ENCODE data around the gene POU3F3. TPM values are rescaled to one million over a fixed set of nuclear protein-coding genes. Genes with fewer than 3 reads are reported as not detected.

The POU3F3 gene
- total RNA-seq, 2 donors from 2014 or later = 0.08 TPM; not detected in 1

DNA sequence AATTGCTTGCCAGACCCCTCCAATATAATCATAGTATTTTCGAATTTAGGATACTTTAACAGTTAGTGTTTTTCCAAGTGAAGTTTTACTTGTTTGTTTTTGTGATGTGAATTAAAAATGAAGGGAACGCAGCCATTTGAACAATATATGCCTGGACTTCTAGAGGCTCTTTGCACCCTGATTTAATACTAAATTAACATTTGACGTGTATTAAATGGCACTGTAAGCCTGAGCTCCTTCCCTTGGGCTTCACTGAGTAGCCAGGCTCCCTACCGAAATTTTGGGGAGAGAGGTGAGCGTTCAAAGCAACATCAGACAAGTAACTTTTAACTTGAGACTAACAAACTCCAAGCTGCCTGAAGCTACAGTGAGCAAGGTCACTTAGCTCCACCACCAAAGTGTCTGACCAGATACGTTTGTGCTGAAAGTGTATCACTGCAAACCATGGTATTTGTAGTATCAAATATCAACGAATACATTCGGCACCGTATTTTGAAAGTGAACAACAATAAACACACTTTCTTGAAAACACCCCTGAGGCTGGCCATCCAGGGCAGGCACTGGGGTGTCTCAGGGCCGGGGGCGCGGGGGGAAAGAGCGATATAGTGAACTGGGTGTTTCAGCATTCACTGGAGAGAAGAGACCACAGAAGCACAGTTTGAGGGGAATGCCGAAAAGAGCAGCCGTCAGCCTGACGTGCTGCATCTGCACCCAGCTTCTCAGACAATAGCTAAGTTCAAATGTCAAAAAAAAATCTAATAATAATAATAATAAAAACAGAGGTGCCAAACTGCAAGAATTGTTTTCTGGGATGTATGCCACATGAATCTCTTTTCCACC, 7.7 kb upstream of the POU3F3 start:
- no peak for ATAC-seq
- intact Hi-C loops (cut with DNase I) = loop anchor here in 1 of 2 donors (5.0 kb wide), 1 partner anchor 1684 kb away; no protein-coding TSS in a partner anchor
- no peak for DNase-seq

DNA sequence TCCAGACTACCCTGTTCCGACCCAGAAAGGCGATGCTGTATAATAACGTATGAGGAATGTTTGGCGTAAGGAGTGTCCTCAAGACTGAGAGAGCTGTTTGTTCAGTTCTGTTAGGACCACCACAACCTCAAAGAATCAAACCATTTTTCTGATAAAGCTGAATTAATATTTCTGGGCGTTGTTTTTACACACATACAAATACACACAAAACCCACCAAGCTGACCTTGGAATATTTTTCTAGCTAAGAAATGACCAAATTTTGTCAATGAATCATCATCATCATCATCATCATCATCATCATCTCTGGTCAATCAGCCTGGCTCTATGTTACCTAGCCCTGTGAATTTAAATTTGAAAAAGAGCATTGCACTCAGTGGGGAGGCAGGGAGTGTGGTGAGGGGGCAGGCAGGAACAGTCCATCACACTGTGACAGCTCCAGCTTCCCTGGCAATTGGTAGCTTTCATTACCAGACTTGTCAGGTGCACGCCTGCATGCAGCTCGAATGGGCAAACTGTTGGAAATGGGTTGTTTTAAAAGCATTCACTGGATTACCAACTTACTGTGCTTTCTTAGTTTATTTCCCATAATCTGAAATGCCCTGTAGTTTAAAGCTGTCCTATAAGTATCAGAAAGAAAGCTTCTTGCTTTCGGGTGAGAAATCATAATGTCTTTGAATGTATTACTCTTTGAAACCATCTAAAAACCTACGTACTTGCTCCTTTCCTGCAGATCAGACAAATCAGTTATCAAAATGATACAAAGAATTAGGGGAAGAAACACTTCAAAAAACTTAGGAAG, 6.9 kb upstream of the POU3F3 start:
- ATAC-seq (no peak), DNase-seq (no peak)
- intact Hi-C loops (cut with DNase I) = loop anchor here in 1 of 2 donors (5.0 kb wide), 1 partner anchor 1685 kb away; no protein-coding TSS in a partner anchor

DNA sequence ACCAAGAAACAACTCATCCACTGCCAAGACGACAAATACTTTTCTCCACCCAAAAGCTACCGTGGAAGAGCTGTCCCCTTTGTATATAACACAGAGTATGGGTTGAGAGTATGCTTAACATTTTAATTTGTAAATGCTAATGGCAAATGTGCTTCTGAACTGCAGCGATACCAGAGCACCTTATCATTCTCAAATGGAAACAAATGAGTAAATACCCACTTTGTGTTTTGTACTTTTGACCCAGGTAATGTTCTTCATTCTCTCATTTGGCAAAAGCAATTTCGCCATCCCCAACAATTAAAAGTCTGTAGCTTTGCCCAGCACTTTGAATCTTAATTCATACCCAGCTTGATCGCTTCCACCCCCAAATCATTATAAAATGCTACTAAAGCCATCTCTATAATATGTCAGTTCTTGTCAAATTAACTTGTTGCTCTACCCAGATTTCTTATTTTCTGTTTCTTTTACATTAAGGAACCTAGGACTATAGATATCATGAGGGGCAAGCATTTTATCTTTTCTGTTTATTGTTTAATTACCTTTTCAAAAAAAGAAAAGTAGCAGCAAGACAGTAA, 6.2 kb upstream of the POU3F3 start:
- DNase-seq = no peak
- no peak for ATAC-seq
- intact Hi-C loops (cut with DNase I) = loop anchor here in 1 of 2 donors (5.0 kb wide), 1 partner anchor 1685 kb away; no protein-coding TSS in a partner anchor

DNA sequence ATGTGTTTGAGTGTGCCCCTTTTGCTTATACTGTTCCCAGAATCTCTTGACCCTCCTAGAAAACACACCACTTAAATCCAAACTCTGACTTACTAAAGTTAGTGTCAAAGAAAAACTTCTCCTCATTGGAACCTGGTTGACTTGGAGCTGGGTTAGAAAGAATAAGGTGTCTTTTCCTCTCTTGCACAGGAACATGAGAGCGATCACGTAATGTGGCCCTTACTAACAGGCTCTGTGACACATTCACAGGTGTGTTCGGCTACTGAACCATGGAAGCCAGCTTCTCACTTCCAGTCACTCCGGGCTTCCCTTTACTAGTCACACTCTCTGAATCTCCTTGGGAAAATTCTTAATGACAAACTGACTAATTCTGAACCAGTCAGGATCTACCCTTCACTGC, 5.4 kb upstream of the POU3F3 start:
- ATAC-seq (no peak), DNase-seq (no peak)
- intact Hi-C loops (cut with DNase I) = loop anchor here in 1 of 2 donors (5.0 kb wide), 1 partner anchor 1686 kb away; no protein-coding TSS in a partner anchor

DNA sequence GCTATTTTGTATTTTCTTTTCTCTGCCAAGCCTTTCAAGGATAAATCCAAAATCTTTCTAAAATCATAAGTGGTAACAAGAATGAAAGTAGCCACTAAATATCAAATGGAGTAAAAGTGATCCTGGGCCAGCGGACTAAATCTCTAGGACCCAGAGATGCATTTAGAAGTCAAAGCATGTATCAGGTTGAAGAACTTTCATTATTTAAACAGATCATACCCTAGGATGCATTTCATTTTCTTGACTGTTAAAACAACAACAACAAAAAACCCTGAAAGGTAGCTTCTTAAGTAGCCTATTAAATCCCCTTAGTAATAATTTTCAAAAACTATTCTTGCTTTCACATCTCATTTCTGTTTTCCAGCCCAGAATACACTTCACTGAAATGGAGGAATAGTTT, 4.8 kb upstream of the POU3F3 start:
- no peak for ATAC-seq
- intact Hi-C loops (cut with DNase I) = loop anchor here in 1 of 2 donors (5.0 kb wide), 1 partner anchor 1687 kb away; no protein-coding TSS in a partner anchor

DNA sequence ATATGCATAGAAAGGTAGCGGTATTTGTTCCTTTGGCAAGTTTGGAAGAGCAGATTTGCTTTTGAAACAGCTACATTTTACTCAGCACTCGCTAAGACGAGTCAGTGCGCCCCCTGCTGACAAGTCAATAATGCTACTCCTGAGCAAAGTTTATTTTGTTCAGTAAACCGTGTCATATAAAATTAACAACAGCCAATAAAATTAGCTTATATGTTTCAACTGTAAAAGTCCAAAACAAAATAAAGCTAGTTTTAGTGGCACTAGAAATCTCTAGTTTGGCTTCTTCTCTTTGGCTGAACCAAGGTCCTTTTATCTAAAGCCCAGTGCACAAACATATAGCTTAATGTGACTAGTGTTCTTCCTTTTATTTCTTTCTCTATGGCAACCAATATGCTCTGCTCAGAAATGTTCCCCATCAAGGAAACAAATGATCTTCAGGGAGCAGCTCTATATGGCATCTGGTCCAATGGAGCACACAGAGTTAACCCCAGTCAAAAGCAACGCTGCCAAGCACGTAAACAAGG, 4.2 kb upstream of the POU3F3 start:
- intact Hi-C loops (cut with DNase I) = loop anchor here in 1 of 2 donors (5.0 kb wide), 1 partner anchor 1687 kb away; no protein-coding TSS in a partner anchor
- DNase-seq (peak; percentile 65), ATAC-seq (peak in 1 of 2 donors; percentile 30)

More for the DNA sequence above, 4.8 kb upstream of the POU3F3 start:
- DNase-seq = no peak

DNA sequence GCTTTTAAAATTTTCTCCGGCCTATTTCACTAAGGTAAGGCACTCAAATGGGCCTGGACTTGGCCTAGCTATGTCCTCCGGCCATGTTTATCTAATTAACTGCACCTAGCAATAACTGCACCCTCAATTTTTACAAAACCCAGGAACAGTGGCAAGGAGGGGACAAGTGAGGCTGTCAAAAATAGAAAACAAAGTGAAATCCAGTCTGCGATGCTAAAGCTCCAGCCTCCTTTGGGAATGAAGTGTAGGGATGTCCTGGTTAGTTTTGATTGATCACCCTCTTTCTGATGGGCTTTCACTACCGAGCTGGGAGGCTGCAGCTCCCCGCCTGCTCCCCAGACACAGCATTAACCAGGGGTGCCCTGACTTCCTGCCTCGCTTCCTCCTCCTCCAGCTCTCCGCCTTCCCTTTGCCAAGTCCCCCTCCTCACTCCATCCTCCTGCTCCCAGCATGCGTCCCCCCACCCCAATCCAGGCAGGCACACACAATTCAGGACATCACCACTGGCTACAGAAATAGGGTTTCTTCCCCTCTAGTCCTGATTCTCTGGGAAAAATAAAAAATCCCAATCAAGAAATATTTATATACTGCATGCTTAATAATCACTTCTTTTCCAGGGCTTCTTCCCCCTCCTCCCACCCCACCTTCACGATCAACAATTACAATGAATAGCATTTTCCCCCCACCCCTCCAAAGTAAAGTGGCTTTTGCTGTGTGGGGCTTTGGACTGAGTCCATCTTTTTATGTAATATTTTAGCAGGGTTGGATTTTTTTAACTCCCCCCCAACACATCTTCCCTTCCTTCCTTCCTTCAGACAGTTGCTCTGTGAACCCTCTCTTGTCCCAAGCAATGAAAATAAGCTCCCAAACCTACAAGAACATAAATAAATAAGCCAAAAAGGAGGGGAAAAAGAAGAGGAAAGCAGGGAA, 3.3 kb upstream of the POU3F3 start:
- ATAC-seq = no peak
- intact Hi-C loops (cut with DNase I) = no loop called here
- DNase-seq = no peak

DNA sequence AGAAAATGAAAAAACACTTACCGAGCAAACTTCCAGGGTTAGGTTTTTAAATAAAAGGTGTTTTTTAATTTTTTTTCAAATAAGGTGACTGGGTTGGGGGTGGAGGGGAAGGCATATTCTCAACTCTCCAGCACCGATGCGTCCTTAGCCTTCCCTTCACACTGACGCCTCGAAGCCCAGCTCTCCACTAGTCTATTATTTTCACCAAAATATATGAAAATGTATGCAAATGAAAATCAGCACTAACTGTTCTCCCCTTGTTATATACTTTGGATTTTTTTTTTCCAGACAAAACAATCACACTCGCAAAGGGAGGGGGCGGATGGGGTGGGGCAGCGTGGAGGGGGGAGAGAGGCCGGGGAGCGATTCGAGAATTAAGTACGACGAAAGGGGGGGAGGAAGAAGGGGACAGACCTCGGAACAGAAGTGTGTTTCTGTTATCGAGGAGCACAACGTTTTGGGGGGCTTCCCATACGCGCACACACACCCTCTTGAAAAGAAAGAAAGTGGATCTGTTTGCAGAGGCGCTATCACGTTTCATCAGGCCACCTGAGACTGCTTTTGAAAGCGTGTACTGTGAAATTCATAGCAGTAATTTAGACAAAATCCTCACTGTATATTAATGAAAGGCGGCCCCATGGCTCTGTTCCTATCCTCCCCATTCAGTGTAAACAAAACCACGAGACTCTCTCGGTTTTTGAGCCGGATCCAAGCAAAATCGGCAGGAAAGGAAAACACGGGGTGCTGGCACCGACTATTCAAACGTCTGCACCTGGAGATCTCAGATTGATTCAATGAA, 2.4 kb upstream of the POU3F3 start:
- intact Hi-C loops (cut with DNase I) = no loop called here
- ATAC-seq (no peak), DNase-seq (no peak)

DNA sequence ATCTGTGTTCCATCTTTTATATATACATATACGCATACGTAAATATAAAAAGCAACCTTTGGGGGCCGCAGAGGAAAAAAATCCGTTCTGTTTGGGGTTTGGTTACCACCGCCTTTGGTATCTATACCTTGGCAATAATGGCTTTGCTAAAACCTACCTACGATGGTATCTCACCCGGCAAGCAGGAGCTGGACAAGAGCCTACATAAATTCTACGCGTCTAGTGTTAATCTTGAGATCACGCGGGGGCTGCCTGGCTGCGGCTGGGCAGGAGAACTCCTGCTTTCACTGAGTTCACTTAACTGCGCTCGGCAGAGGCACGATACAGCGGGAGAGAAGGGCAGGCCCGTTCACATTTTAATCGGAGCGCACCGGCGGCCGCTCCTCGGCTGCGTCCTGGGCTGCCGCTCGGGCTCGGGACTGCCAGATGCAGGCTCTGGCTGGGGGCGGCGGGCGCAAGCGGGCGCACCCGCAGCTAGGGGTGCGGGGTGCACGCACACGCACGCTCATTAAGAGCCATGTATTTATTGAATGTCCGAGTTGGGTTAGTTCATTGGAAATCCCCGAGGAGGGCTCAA, 1.7 kb upstream of the POU3F3 start:
- DNase-seq (no peak), ATAC-seq (peak; percentile 41 to 58)
- intact Hi-C loops (cut with DNase I) = no loop called here

DNA sequence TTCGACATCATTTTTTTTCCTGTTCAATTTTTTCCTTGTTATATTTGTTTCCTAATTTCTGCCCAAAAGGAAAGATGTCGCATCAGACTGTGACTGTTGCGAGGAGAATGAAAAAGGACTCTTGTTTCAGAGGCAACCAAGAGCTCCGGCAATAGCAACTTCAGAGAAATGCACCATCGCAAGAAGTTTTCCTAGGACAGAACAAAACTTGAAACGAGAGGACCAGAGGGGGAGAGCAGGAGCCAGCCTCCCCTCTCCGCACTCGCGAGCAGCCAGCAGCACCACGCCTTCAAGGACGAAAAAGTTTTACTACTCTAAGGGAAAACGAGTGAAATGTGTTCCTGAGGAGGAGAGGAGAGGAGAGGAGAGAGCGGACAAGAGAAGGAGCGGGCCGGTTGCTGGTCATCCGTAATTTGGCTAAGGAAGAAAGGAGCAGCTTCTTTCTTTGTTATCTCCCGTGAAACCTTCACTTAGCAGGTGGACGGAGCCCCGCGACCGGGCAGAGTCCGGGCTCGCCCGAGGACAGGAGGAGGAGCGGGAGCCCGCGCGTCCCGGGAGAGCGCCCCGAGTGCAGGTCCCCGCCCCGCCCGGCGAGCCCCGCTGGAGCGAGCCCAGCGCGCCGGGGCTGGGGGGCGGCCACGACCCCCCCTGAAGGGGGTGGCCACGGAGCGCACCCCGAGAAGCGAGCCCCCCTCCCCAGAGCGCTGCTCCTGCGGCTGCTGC, 744 bp downstream of the POU3F3 start:
- intact Hi-C loops (cut with DNase I) = no loop called here
- ATAC-seq (no peak), DNase-seq (no peak)

DNA sequence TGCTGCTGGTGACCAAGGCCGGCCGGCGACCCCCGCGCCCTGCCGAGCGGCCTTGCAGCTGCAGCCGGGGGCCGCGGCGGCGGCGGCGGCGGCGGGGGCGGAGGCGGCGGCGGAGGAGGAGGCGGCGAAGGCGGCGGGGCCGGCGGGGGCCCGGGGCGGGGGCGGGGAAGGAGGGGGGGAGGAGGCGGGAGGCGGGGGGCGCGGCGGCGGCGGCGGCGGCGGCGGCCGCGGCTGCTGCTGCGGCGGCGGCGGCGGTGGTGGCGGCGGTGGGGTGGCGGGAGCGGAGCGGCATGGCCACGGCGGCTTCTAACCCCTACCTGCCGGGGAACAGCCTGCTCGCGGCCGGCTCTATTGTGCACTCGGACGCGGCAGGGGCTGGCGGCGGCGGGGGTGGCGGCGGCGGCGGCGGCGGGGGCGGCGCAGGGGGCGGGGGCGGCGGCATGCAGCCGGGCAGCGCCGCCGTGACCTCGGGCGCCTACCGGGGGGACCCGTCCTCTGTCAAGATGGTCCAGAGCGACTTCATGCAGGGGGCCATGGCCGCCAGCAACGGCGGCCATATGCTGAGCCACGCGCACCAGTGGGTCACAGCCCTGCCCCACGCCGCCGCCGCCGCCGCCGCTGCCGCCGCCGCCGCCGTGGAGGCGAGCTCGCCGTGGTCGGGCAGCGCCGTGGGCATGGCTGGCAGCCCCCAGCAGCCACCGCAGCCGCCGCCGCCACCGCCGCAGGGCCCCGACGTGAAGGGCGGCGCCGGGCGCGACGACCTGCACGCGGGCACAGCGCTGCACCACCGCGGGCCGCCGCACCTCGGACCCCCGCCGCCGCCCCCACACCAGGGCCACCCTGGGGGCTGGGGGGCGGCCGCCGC, 1.5 kb downstream of the POU3F3 start:
- DNase-seq (no peak), ATAC-seq (no peak)
- intact Hi-C loops (cut with DNase I) = no loop called here

DNA sequence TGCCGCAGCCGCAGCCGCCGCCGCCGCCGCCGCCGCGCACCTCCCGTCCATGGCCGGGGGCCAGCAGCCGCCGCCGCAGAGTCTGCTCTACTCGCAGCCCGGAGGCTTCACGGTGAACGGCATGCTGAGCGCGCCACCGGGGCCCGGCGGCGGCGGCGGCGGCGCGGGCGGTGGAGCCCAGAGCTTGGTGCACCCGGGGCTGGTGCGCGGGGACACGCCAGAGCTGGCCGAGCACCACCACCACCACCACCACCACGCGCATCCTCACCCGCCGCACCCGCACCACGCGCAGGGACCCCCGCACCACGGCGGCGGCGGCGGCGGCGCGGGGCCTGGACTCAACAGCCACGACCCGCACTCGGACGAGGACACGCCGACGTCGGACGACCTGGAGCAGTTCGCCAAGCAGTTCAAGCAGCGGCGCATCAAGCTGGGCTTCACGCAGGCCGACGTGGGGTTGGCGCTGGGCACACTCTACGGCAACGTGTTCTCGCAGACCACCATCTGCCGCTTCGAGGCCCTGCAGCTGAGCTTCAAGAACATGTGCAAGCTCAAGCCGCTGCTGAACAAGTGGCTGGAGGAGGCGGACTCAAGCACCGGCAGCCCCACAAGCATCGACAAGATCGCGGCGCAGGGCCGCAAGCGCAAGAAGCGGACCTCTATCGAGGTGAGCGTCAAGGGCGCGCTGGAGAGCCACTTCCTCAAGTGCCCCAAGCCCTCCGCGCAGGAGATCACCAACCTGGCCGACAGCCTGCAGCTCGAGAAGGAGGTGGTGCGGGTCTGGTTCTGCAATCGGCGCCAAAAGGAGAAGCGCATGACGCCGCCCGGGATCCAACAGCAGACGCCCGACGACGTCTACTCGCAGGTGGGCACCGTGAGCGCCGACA, 2.4 kb downstream of the POU3F3 start:
- ATAC-seq = no peak
- no peak for DNase-seq
- intact Hi-C loops (cut with DNase I) = no loop called here

DNA sequence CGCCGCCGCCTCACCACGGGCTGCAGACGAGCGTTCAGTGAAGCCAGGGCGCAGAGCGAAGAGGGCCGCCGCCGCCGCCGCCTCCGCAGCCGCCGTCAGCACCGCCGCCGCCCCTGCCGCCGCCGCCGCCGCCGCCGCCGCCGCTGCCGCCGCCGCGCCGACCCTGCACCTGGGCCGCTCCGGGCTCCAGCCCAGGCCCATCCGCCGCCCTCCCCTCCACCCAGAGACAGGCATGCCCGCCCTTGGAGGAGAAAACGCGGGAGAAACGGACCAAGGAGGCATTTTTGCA, 3.0 kb downstream of the POU3F3 start:
- ATAC-seq (no peak), DNase-seq (no peak)
- intact Hi-C loops (cut with DNase I) = no loop called here

DNA sequence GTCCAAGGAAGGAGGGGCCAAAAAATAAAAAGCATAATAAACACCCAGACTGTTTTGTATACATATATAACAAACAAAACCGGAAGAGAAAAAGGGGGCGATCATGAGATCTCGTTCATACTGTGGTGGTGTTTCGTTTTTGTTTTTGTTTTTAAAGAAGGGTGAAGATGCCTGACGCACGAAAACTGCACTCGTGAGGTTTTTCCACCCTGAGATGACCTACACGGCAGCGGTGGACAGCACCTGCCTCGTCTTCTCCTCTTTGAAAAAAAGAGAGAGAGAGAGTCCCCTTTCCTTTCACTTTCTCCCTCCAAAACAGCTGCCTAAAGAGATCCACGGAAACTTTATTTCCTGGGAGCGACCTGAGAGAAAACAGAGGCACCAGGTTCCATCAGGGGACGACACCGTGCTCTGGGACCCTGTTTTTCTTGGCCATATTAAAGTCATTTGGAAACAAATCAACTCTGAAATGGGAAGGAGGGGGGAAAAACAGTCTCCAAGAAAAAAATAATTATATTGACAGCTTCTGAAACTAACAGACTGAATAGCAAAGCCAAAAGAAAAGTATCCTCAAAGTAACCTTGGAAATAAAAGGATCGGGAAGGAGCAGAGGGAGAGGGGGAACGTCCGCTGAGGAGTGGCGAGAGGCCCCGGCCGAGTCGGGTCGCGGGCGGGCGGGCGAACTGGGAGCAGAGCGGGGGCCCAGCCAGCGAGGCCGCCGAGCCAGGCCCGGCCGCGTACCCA, 3.5 kb downstream of the POU3F3 start:
- DNase-seq = no peak
- no peak for ATAC-seq
- intact Hi-C loops (cut with DNase I) = no loop called here

All from left cardiac atrium (tissue), 4 donors.